ENCODE results near the gene FGF14.

FGF14 gene

DNA sequence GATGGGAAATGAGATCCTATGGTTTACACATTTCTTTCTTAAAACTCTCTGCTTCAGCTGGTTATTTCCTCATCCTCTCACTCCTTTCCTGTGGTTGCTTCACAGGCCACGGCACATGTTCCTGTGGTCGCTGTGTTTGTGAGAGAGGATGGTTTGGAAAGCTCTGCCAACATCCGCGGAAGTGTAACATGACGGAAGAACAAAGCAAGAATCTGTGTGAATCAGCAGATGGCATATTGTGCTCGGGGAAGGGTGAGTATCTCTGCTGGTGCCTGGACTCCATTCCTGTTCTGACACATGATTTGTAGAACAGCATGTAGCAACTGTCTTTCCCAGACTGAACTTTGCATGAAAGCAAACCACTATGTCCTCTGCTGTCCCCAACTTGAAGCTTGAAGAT is 695.2 kb downstream of the FGF14 start:
- no peak for DNase-seq

DNA sequence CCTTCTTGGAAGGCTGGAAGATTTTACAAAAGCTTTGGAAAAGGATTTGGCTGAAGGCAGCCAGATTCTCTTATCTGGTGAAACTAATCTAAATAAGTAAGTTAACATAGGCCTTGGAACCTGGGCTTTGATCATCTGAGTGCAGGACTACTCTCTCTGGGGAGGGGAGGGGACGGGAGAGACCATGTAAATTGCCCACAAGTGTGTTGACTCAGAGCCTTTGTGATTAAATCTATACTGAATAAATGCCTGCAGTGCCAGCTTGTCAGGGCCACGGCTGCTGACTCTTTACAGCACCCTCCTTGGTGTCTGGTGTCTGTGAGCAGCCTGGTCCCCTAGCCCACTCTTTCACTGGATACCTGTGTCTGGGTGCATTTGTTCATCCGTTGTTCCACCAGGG is 698.0 kb downstream of the FGF14 start:
- DNase-seq, result no peak

DNA sequence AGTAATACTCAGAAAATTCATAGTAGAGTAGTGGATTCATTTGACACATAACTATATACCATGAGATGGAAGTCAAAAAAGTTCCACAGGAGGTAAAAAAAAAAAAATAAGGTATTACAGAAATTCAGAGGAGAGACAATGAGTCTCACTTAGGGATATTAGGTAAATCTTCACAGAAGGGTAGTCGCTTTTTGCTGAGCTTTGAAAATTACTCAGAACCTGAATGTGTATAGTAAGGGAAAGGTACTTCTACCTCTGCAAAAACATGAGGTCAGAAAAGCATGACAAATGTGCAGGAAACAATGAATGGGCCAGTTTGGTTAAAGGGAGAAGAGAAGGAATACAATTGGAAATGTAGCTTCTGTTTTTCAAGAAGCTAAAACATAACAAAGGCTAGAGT is 698.8 kb downstream of the FGF14 start:
- DNase-seq, result no peak

DNA sequence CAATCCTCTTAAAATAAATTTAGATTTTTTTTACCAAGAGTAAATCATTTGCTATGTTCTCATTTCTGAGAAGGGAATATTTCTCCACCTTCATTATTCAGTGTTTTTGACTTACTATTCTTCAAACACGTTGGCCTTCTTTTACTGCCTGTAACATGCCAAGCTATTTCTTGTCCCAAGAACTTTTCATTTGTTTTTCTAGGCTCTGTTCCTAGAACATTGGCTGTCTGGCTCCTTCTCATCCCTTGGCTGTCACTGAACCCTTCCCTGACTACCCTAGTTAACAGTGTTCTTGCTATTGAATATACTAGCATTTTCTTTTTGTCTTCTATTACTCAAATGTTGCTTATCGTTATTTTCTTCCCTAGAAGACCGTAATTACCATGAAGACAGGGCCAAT is 701.2 kb downstream of the FGF14 start:
- DNase-seq, result no peak

DNA sequence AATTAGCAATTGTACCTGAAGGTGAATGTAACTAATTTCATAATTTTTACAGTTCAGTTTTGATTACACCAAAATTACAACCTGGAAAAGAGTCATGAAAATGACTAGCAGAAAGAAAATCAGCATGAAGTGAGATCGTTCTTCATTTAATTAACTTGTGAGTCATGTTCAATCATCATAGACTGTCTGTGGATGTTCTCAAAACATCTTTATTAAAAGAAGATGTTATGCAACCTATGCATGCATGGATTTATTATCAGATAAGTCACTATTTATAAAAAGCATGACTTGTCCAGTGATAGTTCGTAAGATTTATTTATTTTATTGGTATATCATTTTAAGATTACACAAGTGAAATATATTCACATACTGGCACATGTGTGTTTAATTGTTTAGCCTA is 703.4 kb downstream of the FGF14 start:
- DNase-seq, result no peak

DNA sequence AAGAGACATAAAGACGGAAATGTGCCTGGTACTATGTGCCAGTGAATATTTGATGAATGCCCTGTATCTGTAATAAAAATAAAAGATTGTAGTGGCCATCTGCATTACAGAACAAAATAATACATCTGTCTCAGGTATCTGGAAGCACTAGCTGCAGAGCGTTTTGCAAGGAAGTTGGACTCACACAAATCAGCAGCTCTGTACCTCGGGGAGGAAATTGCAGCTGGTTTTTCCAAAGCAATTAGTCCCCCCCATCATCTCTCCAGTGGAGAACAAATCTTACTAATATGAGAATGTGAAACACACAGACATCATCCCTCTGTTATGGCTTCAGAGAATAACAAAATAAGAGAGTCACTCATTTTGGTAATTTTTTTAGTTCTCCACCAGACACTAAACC is 704.1 kb downstream of the FGF14 start:
- DNase-seq, result no peak

DNA sequence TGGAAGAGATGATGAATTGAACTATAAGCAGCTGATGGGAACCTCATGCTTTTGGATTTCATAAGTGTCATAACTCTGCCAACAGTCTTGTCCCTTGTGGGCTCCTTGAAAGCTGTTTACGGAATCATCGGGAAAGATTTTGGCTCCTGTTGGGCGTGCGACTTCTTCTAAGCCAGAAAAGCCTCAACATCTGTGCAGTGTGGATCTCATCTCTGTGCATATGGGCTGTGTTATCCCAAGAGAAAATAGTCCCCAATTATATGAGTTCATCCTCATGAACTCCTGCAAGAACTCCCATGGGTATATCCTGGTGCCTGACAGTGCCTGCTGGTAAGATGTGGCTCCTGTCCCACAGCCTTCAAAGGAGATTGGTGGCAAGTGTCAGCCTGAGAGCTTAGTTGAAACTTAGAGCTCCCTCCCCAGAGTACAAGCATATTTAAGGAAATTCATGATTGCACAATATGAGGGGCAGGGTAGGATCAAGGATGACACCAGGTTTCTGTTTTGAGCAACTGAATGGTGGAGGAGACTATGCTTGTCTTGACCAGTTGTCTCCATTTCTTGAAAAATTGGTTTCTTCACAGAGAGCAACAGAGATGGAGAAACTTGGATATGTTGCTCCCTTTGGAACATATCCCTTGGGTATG is 705.9 kb downstream of the FGF14 start:
- no peak for DNase-seq

DNA sequence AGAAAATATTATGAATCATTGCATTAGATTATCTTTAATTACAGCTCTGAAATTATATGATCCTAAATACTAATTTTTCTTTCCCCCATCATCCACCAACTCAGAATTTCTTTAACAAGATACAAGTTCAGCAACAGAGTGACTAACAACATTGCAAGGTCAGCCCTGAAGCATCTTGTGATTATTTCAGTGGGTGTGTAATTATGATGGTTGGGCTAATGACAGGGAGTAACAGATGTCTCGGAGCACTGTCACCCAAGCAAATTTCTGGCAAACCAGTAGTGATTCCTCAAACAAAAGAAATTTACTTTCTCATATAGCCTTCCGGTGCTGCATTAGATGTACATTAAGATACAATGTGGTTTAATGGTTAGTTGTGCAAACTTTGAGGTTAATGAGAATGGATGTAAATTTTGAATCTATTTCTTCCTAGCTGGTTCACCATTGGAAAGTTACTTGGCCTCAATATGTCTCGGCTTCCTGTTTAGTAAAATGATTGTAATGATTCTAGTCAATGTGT is 710.4 kb downstream of the FGF14 start:
- no peak for DNase-seq

DNA sequence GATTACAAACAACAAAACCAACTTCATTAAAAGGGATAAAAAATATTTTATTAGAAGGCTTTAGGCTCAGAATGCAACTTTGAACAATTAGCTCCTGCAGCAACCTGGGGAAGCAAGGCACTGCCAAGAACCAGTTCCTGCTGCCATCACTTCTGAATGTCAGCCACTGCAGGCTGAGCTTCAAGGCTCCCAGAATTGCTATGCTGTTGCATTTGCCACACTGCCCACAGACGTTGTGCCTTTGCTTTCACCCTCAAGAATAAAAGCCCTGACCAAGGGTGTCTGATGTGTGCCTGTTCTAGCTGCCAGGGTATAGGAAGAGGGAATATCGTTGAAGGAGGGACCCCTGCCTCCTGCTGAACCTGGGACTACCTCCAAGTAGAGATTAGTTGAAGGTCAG is 711.0 kb downstream of the FGF14 start:
- no peak for DNase-seq

DNA sequence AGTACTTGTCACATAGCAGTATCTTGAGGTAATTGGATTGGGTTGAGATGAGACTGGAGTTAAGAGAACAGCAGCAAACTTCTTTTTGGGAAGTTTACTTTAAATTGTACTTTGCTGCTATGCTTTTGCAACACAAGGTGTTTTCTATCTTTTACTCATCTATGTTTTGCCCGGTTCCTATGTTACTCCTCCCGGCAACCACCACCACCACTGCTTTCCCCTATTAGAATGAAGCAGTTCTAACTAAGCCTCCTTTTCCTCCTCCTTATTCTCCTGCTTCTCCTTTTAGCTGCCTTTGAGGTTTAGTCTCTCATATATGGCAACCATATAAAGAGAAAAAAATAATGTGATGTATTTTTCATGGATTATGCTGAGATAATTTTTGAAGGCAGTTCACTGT is 715.8 kb downstream of the FGF14 start:
- no peak for DNase-seq

DNA sequence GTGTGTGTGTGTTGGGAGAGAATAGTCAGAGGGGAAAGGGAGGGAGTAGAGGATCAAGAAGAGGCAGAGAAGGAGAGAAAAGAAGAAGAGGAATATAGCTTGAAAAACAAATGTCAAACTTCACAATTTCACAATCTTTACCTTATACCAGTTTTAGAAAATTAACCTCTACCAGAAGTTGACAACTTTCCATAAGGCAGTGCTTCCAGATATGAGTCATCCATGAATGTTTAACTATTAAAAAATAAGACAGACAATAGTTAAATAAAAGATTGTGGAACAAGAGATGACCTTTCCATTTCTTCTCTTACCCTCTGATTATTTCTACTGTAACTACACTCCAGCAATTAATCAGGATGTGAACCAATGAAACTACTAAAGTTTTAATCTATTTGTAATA is 720.0 kb downstream of the FGF14 start:
- no peak for DNase-seq

DNA sequence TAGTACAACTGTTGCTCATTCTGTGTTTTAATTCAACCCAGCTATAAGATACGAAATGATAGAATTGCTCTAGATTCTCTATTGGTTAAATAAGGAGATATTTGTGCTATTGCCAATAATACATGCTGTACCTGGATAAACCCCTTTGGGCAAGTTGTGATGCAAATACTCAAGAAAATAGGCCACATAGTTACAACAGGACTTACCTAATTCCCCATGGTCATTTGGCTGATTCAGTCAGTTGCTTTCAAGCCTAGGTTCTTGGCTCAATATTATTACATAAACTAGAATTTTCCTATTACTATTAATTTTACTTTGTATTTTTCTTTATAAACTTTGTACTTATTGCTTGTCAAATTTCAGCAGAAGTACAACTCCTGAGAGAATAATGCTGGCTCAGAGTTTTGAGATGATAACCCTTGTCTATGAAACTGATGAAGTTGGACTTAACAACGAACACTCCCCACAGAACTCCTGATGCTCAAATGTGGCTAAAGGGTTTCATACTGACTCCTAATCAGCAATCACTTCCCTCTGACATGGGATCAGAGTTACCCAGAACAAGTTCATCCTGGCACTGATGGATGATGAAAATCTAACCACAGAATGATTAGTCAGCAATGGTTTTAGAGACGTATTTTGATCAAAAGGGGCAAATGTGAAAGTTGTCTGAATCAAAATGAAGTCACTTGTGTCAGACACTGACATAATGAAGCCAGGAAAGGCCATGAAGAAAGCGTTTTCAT is 728.3 kb downstream of the FGF14 start:
- no peak for DNase-seq

DNA sequence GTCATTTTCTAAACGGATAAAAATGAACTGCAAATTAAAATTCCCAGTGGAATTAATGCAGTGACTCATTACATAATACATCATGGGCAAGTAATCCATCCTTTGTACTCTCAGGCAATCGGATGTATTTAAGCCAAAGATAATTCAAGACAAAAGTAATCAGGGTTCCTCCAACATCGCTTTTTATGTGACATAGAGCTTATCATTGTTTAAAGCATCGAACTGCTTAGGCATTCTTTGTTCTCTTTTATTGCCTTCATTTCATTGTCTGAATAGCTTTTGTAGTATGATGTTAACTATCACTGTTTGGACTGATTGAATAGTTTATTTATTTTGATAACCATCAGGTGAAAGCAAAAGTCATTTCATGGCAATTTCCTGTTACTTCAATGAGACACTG is 740.0 kb downstream of the FGF14 start:
- DNase-seq, result no peak

Data from activated naive CD4-positive, alpha-beta T cell (primary cell).